Aorta (tissue), 5 donors: Measurements from ENCODE around the gene GALNT10. TPM values are rescaled to one million over a fixed set of nuclear protein-coding genes. Genes with fewer than 3 reads are reported as not detected.

Experiments used
- ATAC-seq: fragments of 200-7000 bp; cut with Tn5 transposase; one replicate; pipeline ENCODE4 v1.9.1; 2022; ENCODE audit warnings: moderate library complexity; ENCODE audit not compliant: low FRiP score
- DNase-seq, 2 donors: peaks; one replicate each; pipeline ENCODE4 v3.0.0-alpha.2; 2020
- H3K27ac ChIP-seq, 2 donors: one replicate each; pipeline ENCODE4 v1.5.1; 2013; ENCODE audit warnings: low read length in 2 of 2, mild to moderate bottlenecking in 2 of 2, moderate library complexity in 2 of 2, control low read depth in 1 of 2, inconsistent platforms in 1 of 2, low read depth in 1 of 2
- H3K27me3 ChIP-seq, 2 donors: one replicate each; pipeline ENCODE4 v1.6.1; 2013; ENCODE audit warnings: control low read depth in 1 of 2, low read length in 1 of 2, mild to moderate bottlenecking in 1 of 2, moderate library complexity in 1 of 2; ENCODE audit not compliant: insufficient read depth in 2 of 2, control insufficient read depth in 1 of 2
- H3K36me3 ChIP-seq, 2 donors: one replicate each; pipeline ENCODE4 v1.6.1; 2013; ENCODE audit warnings: control low read depth in 1 of 2, low read length in 1 of 2, mild to moderate bottlenecking in 1 of 2; ENCODE audit not compliant: insufficient read depth in 2 of 2, control insufficient read depth in 1 of 2
- H3K4me1 ChIP-seq, 2 donors: one replicate each; pipeline ENCODE4 v1.6.1; 2013; ENCODE audit warnings: low read length in 2 of 2, control low read depth in 1 of 2, mild to moderate bottlenecking in 1 of 2, moderate library complexity in 1 of 2; ENCODE audit not compliant: insufficient read depth in 2 of 2, control insufficient read depth in 1 of 2
- H3K4me3 ChIP-seq, 2 donors: one replicate each; pipeline ENCODE4 v1.5.1; 2013; ENCODE audit warnings: low read length in 2 of 2, control low read depth in 1 of 2, mild to moderate bottlenecking in 1 of 2
- H3K9me3 ChIP-seq: one replicate; pipeline ENCODE4 v1.6.1; 2013; ENCODE audit warnings: mild to moderate bottlenecking, low read length; ENCODE audit not compliant: control insufficient read depth
- WGBS, 2 donors: extraction: QIAGEN DNeasy Blood & Tissue Kit; methylation state at CpG; one replicate each; pipeline ENCODE4 v1.1.7; 2013; 5-methylcytosine and 5-hydroxymethylcytosine counted together
- intact Hi-C, 2 donors: fragments of 100-400 bp; cut with DNase I; formaldehyde crosslinking; loops; one replicate each; pipeline versions ENCODE4 v1.14.2 to v1.15.0; 2022
- polyA plus RNA-seq, 2 donors: library from polyadenylated mRNA; stranded (reverse); fragments of 200-250 nt; gene quantifications; one replicate each; pipeline ENCODE4 v1.2.3, GENCODE V29; 2013
- total RNA-seq, 2 donors: library from RNA; stranded (reverse); fragmentation: NEBNext Ultra II Directional; extraction: Animal tissue kit (Norgen Biotek cat#: 25700); gene quantifications; one replicate each; pipeline ENCODE4 v1.2.1, GENCODE V29; 2021
- donor health status: healthy with polysubstance abuse.
- donor health status: Bipolar disorder and iron deficiency.
- donor health status: DM: no; HTN: no; CAD: no.
- donor health status: DM: no; HTN: no; CAD: no.
- donor health status: DM: yes; HTN: yes; CAD: no.

The GALNT10 gene
- total and polyA plus RNA-seq, 4 donors: 9.1 to 44.2 (median 26.7) TPM

DNA sequence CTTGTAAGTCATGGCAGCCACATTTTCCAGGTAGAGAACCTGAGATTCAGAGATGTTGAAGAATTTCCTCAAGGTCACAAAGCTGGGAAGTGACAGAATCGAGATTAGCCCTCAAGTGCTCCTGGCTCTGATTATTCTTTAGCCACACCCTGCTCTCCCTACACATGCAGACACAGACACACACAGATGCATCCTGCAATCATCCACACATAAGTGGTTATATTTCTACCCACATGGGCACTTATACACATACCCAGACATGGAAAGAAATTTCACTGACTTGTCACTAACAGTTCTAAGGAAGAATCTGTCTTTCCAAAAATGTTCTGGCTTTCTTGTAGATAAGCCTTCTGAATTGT lies 32.2 kb upstream of the GALNT10 start:
- ATAC-seq (no peak), DNase-seq (no peak)
- no peak overlapping the region for H3K4me3 ChIP-seq
- WGBS, 2 donors: 67 to 82% methylated on average over 1 of the region's 1 CpG
- no peaks in the 10 kb centered on the region for H3K4me1 ChIP-seq
- no peaks in the 10 kb centered on the region for H3K27me3 ChIP-seq
- intact Hi-C loops: no loop called here
- H3K27ac ChIP-seq: no peak overlapping the region
- no peaks in the 10 kb centered on the region for H3K36me3 ChIP-seq
- peaks cover 2% of the 10 kb centered on the region for H3K9me3 ChIP-seq

DNA sequence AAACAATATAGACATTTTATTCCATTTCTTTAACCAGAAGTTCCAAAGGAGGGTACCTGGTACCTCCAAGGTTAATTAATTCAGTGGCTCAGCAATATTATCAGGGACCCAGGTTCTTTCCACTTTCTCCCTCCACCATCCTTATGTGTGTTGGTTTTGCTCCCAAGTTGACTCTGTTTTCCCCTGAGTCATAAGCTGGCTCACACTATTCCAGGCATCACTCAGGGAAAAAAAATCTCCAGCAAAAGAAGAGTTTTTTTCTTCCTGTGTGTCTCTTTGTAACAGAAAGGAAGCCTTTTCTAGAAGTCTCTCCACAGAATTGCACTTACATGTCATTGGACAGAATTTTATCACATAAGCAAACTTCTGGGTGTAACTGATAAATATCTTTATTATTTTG lies 31.2 kb upstream of the GALNT10 start:
- intact Hi-C loops: no loop called here
- no peaks in the 10 kb centered on the region for H3K36me3 ChIP-seq
- no peak overlapping the region for H3K27ac ChIP-seq
- H3K27me3 ChIP-seq: no peaks in the 10 kb centered on the region
- no peak overlapping the region for H3K4me3 ChIP-seq
- DNase-seq (no peak), ATAC-seq (no peak)
- H3K9me3 ChIP-seq: peaks cover 2% of the 10 kb centered on the region
- no peaks in the 10 kb centered on the region for H3K4me1 ChIP-seq

DNA sequence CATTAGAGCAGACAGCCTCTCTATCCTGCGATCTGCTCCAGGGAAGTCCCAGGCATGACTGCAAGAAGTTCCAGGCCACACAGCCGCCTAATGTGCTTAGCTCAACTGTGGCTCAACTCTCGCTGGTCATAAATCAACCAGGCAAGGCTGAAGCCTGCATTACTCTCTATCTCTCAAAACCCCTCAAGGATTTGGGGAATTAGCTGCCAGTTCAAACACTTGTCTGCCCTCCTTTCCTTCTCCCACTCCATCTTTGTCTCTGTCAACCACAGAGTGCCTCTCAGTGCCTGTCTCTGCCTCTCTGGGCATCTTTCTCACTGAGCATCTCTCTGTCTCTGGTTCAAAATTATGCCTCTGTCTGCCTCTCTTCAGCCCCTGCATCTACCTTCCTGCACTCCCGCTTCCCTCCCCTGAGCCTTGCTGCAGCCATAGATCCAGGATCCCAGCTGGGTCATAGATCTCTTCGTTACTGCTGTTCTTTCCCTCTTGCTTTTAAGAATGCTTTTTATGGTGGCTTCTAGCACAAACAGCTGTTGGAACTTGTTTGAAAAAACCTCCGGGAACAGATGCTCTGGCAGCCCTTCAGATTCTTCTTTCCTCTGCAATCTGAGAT lies 27.9 kb upstream of the GALNT10 start:
- no peaks in the 10 kb centered on the region for H3K4me1 ChIP-seq
- H3K4me3 ChIP-seq: no peak overlapping the region
- H3K36me3 ChIP-seq: no peaks in the 10 kb centered on the region
- no peak overlapping the region for H3K27ac ChIP-seq
- no peaks in the 10 kb centered on the region for H3K9me3 ChIP-seq
- peak; percentile 73 for ATAC-seq
- 59 to 62% methylated on average over 6 of the region's 6 CpGs for WGBS, 2 donors
- intact Hi-C loops: no loop called here
- no peaks in the 10 kb centered on the region for H3K27me3 ChIP-seq
- no peak for DNase-seq

DNA sequence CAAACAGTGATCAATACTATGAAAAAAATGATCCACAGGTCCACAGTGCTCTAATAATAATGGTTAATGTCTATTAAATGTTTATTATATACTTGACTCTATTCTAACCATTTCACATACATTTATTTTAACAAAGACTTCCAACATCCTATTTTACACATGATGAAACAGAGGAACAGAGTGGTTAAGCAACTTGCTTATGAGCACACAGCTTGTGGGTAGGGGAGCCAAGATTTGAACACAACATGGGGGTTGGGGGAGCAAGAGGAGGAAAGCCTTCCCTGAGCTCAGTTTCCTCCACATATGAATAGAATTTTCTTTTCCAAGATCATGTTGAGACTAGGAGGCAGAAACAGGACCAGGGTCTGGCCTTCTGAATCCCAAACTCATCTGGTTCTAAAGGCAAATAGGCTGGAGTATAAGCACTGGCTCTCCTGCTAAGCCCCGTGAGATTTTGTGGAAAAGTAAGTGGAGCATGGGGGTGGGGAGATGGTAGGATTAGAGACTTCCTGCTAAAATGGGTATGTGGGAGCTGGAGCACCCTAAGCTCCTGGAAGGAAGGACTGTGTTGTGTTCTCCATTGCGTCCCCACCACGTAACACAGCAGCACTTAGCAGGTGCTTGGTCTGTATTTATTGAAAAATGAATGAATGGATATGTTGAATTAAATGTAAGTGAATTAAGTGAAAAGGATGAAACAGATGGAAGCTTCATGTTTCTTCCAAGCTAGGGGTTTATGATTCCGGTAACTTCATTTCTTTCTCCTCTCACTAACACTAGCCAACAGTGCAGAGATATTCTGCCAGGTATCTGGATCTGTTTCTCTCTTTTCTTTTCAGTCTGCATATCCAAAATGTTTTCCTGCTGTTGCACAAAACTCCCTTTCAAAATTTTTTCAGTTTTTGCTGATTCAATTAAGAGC lies 26.9 kb upstream of the GALNT10 start:
- Histone ChIP-seq H3K36me3 (no peaks in the 10 kb centered on the region), H3K27me3 (no peaks in the 10 kb centered on the region), H3K27ac (no peak overlapping the region), H3K4me1 (no peaks in the 10 kb centered on the region), H3K9me3 (no peaks in the 10 kb centered on the region), H3K4me3 (no peak overlapping the region)
- no peak for ATAC-seq
- DNase-seq: no peak
- intact Hi-C loops: no loop called here
- 78 to 81% methylated on average over 4 of the region's 4 CpGs for WGBS, 2 donors

DNA sequence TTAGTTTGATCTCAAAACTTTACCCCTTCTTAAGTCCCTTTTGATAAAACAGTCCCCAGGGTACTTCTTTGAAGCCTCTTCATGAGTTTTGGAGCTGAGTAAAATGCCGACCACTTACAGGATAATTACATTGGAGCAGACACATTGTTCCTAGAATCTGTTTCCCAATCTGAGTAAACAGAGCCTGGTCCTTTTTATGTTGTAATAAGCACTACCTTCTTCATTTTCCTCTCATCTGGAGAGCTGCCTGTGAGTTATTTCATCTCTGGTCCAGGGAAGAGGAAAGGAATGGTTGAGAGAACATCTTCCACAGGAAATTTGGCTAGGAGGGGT lies 26.3 kb upstream of the GALNT10 start:
- Histone ChIP-seq H3K4me1 (no peaks in the 10 kb centered on the region), H3K36me3 (no peaks in the 10 kb centered on the region), H3K4me3 (no peak overlapping the region), H3K27ac (no peak overlapping the region), H3K9me3 (no peaks in the 10 kb centered on the region), H3K27me3 (no peaks in the 10 kb centered on the region)
- ATAC-seq: no peak
- intact Hi-C loops: no loop called here
- DNase-seq: no peak
- WGBS, 2 donors: 35 to 57% methylated on average over 1 of the region's 1 CpG

DNA sequence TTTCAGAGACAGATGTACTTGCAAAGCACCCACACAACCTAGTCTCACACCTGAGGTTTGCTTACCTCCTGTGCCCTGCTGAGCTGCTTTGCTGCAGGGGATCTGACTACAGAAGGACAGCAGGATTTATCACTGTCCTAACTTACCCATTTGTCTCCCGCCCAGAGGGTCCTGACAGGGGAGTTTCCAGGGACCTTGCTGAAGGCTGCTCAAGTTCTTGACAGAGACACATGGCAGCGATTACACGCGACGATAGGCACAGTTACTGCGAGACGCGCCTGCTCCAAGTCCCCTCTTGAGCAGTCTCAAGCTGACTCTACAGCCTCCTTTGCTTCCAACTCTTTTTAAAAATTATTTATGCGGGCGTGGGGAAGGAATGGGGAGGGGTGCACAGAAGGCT lies 24.6 kb upstream of the GALNT10 start:
- no peaks in the 10 kb centered on the region for H3K9me3 ChIP-seq
- DNase-seq (no peak), ATAC-seq (no peak)
- WGBS, 2 donors: 17 to 28% methylated on average over 10 of the region's 10 CpGs
- no peaks in the 10 kb centered on the region for H3K4me1 ChIP-seq
- no peak overlapping the region for H3K4me3 ChIP-seq
- no peak overlapping the region for H3K27ac ChIP-seq
- no peaks in the 10 kb centered on the region for H3K36me3 ChIP-seq
- intact Hi-C loops: no loop called here
- H3K27me3 ChIP-seq: no peaks in the 10 kb centered on the region

DNA sequence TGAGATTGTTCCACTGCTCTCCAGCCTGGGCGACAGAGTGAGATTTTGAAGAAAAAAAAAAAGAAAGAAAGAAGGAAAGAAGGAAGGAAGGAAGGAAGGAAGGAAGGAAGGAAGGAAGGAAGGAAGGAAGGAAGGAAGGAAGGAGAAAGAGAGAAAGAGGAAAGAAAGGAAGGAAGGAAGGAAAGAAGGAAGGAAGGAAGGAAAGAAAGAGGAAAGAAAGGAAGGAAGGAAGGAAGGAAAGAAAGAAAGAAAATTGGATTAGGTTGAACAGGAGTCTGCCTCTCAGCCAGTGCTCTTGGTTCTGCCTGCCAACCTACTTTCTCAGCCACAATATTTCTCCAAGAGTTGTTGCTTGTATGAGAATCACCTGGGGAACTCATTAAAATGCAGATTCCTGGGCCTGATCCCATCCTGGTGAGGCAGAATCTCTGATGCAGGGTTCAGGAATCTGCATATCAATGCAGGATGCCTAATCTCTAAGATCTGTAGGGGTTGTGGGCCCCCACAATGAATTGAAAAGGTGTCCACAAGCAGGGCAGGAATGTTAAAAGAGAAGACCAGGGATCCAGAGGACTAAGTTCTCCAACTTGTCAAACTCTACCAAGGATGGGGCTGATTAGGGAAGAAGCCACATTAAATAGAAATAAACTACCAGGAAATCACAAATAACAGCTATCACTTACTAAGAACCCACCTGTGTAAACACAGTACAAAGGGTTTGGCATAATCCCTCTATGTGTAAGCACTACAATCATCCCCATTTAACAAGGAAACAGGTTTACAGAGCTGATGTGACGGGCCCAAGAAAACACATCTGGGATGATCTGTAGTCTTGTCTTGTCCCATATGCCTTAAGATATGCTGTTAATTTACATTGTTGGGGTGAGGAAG lies 23.4 kb upstream of the GALNT10 start:
- H3K27me3 ChIP-seq: no peaks in the 10 kb centered on the region
- DNase-seq (no peak), ATAC-seq (no peak)
- H3K36me3 ChIP-seq: no peaks in the 10 kb centered on the region
- intact Hi-C loops: no loop called here
- no peaks in the 10 kb centered on the region for H3K4me1 ChIP-seq
- 74 to 83% methylated on average over 2 of the region's 2 CpGs for WGBS, 2 donors
- no peaks in the 10 kb centered on the region for H3K9me3 ChIP-seq
- H3K4me3 ChIP-seq: no peak overlapping the region
- no peak overlapping the region for H3K27ac ChIP-seq

DNA sequence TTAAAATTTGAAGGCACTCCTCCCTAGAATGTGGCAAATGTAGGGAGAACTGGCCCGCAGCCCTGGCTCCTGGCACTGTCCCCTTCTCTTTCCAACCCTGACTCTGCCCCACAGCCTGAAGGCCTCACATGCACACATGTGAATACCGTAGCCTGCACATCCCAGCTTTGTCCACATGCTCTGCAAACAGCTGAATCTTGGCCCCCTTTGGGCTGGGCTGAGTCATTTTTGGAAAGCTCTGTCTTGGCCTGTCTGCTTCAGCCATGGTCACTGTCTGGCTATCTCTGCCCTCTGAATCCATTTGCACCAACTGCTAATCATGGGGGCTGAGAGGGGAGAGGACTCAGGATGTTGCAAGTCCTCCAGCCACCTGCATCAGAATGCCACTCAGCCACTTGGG lies 22.1 kb upstream of the GALNT10 start:
- DNase-seq (no peak), ATAC-seq (no peak)
- 77 to 78% methylated on average over 2 of the region's 2 CpGs for WGBS, 2 donors
- Histone ChIP-seq H3K4me1 (no peaks in the 10 kb centered on the region), H3K36me3 (no peaks in the 10 kb centered on the region), H3K27me3 (no peaks in the 10 kb centered on the region), H3K27ac (no peak overlapping the region), H3K4me3 (no peak overlapping the region), H3K9me3 (no peaks in the 10 kb centered on the region)
- intact Hi-C loops: no loop called here
